Ishikawa (cell line): ENCODE results near the gene MYCBPAP.
A peak's percentile ranks its signal among the peaks of the same experiment; 100 is the strongest.

Experiments used
- CEBPB ChIP-seq: IDR thresholded peaks from 2 replicates; pipeline ENCODE4 v1.6.1; 2012
- CREB1 ChIP-seq: IDR thresholded peaks from 2 replicates; pipeline ENCODE4 v1.6.1; 2012; ENCODE audit warnings: low read depth
- EGR1 ChIP-seq: IDR thresholded peaks from 2 replicates; pipeline ENCODE4 v1.6.1; 2012
- EP300 ChIP-seq: IDR thresholded peaks from 2 replicates; pipeline ENCODE4 v1.6.1; 2012; ENCODE audit warnings: borderline replicate concordance
- FOXM1 ChIP-seq: IDR thresholded peaks from 2 replicates; pipeline ENCODE4 v1.6.1; 2012; ENCODE audit warnings: low read depth, borderline replicate concordance
- NFIC ChIP-seq: IDR thresholded peaks from 2 replicates; pipeline ENCODE4 v1.6.1; 2012
- RAD21 ChIP-seq: IDR thresholded peaks from 2 replicates; pipeline ENCODE4 v1.6.1; 2012; ENCODE audit warnings: low read depth
- TAF1 ChIP-seq: IDR thresholded peaks from 2 replicates; pipeline ENCODE4 v1.6.1; 2012; ENCODE audit warnings: low read depth, mild to moderate bottlenecking
- TCF12 ChIP-seq: IDR thresholded peaks from 2 replicates; pipeline ENCODE4 v1.6.1; 2012; ENCODE audit warnings: low read depth
- TEAD4 ChIP-seq: IDR thresholded peaks from 2 replicates; pipeline ENCODE4 v1.6.1; 2012
- USF1 ChIP-seq: IDR thresholded peaks from 2 replicates; pipeline ENCODE4 v1.6.1; 2012
- YY1 ChIP-seq: IDR thresholded peaks from 2 replicates; pipeline ENCODE4 v1.6.1; 2012; ENCODE audit warnings: low read depth
- ZBTB7A ChIP-seq: IDR thresholded peaks from 2 replicates; pipeline ENCODE4 v1.6.1; 2012; ENCODE audit warnings: low read depth
- TF ChIP-seq, protein P1 (sequence below): IDR thresholded peaks from 2 replicates; pipeline ENCODE4 v1.6.1; 2012
- TF ChIP-seq, protein P2 (sequence below): IDR thresholded peaks from 2 replicates; pipeline ENCODE4 v1.6.1; 2012; ENCODE audit warnings: low read depth, mild to moderate bottlenecking

MYCBPAP gene

GRCh38 chr17:50534222-50534978 lies 26.2 kb downstream of the MYCBPAP start:
- TF ChIP-seq NFIC (peak; percentile 55; the same call in 1 of the 2 replicates), CEBPB (no peak; the same call in 1 of the 2 replicates), RAD21 (peak; percentile 40; the same call in 1 of the 2 replicates), USF1 (no peak; the same call in 1 of the 2 replicates), TEAD4 (peak; percentile 47), FOXM1 (no peak), TAF1 (peak; percentile 67), EP300 (peak; percentile 77), CREB1 (no peak), ZBTB7A (0 out of 2 replicates have a peak, but pooled peaks have one; percentile 32), TCF12 (peak; percentile 91), EGR1 (no peak), YY1 (peak; percentile 58; the same call in 1 of the 2 replicates)
- TF ChIP-seq, protein P1, sequence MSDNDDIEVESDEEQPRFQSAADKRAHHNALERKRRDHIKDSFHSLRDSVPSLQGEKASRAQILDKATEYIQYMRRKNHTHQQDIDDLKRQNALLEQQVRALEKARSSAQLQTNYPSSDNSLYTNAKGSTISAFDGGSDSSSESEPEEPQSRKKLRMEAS: peak; percentile 78
- TF ChIP-seq, protein P2, sequence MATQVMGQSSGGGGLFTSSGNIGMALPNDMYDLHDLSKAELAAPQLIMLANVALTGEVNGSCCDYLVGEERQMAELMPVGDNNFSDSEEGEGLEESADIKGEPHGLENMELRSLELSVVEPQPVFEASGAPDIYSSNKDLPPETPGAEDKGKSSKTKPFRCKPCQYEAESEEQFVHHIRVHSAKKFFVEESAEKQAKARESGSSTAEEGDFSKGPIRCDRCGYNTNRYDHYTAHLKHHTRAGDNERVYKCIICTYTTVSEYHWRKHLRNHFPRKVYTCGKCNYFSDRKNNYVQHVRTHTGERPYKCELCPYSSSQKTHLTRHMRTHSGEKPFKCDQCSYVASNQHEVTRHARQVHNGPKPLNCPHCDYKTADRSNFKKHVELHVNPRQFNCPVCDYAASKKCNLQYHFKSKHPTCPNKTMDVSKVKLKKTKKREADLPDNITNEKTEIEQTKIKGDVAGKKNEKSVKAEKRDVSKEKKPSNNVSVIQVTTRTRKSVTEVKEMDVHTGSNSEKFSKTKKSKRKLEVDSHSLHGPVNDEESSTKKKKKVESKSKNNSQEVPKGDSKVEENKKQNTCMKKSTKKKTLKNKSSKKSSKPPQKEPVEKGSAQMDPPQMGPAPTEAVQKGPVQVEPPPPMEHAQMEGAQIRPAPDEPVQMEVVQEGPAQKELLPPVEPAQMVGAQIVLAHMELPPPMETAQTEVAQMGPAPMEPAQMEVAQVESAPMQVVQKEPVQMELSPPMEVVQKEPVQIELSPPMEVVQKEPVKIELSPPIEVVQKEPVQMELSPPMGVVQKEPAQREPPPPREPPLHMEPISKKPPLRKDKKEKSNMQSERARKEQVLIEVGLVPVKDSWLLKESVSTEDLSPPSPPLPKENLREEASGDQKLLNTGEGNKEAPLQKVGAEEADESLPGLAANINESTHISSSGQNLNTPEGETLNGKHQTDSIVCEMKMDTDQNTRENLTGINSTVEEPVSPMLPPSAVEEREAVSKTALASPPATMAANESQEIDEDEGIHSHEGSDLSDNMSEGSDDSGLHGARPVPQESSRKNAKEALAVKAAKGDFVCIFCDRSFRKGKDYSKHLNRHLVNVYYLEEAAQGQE: no peak

- TF ChIP-seq CREB1 (no peak), TAF1 (no peak), YY1 (no peak), RAD21 (no peak), ZBTB7A (no peak), USF1 (no peak), FOXM1 (no peak), NFIC (no peak), EGR1 (no peak), EP300 (no peak), TEAD4 (no peak), CEBPB (no peak), TCF12 (no peak)
- TF ChIP-seq, protein P2: no peak
- TF ChIP-seq, protein P1: no peak
These were observed 26.7 kb downstream of the MYCBPAP start for GRCh38 chr17:50534979-50535326.

GRCh38 chr17:50535407-50535806 lies 27.2 kb downstream of the MYCBPAP start:
- TF ChIP-seq, protein P1: no peak
- no peak for TF ChIP-seq TEAD4
- no peak for TF ChIP-seq USF1
- TF ChIP-seq, protein P2: no peak
- TF ChIP-seq CEBPB: no peak
- no peak for TF ChIP-seq YY1
- no peak for TF ChIP-seq CREB1
- TF ChIP-seq ZBTB7A: no peak
- TF ChIP-seq NFIC: no peak
- no peak for TF ChIP-seq EP300
- no peak for TF ChIP-seq FOXM1
- no peak for TF ChIP-seq EGR1
- TF ChIP-seq TCF12: no peak
- no peak for TF ChIP-seq RAD21
- TF ChIP-seq TAF1: no peak
